ENCODE results near the gene DLGAP1. TPM values are rescaled to one million over a fixed set of nuclear protein-coding genes. Genes with fewer than 3 reads are reported as not detected.

The DLGAP1 gene
- total and polyA plus RNA-seq, 2 of the 8 experiments (the other 6 are each of a cell fraction or from before 2014, with no cell fraction given): 11.8 to 16.9 TPM

DNA sequence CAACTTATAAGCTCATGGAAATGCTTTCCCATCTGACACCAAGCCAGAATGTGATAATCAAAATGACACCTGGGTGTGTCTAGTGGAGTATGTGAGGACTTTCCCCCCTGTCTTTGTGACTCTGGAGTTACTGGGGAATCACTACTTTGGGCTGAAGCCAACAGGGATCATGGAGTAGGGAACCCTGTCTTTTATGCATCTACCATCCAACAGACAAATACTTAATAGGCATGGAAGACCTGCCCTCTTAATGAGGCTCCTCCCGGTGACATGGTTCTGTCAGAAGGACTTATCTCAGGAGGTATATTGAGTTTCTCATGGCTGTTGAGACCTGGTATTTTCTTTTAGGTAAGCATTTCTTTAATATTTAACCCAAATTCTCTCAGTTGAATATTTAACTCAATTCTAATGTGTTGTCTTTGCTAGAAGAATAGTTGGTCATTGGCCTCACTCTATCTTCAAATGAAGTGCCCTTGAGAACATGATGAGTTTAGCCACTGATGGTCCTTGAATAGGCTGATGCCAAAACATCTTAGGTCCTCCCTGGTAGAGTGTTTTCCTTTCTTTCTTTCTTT, 963.0 kb downstream of the DLGAP1 start:
- Histone ChIP-seq H3K4me1 (replicated peaks in 1 of 4; ENCODE audit: control insufficient read depth in 3 of 4, insufficient read depth in 4 of 4, low read length in 3 of 4) (peaks cover 0 to 6% (median 4%) of the 10 kb centered on the region in 4 experiments; a peak in 4 of 7 replicates), H2BK120ac (replicated peaks; ENCODE audit: low read depth, low read length) (no peak overlapping the region), H2BK5ac (ENCODE audit: low read depth, low read length) (no peak overlapping the region), H3K18ac (ENCODE audit: extremely low read depth, low read length) (no peak overlapping the region), H3K4me3 (ENCODE audit: extremely low read depth in 1 of 4, insufficient read depth in 2 of 4, low read depth in 3 of 4, low read length in 4 of 4) (no peak overlapping the region), H2BK15ac (ENCODE audit: low read length) (no peak overlapping the region), H3K14ac (ENCODE audit: insufficient read length) (no peak overlapping the region), H3K4me2 (ENCODE audit: insufficient read depth in 1 of 2, low read depth in 2 of 2, low read length in 2 of 2) (no peak overlapping the region), H4K20me1 (replicated peaks in 1 of 2; ENCODE audit: control insufficient read depth in 1 of 2, insufficient read depth in 2 of 2, low read length in 2 of 2) (no peaks in the 10 kb centered on the region), H3K36me3 (ENCODE audit: control insufficient read depth in 2 of 4, insufficient read depth in 4 of 4, low read length in 3 of 4) (no peaks in the 10 kb centered on the region), H2BK20ac (ENCODE audit: low read length) (no peak overlapping the region), H3K79me2 (ENCODE audit: control insufficient read depth in 1 of 2, insufficient read depth in 2 of 2, low read length in 2 of 2) (no peaks in the 10 kb centered on the region), H2BK12ac (ENCODE audit: low read depth, low read length) (no peak overlapping the region), H3K4ac (replicated peaks; ENCODE audit: insufficient read length, low read depth, low read length) (no peak overlapping the region), H4K91ac (replicated peaks; ENCODE audit: insufficient read length, low read length) (no peak overlapping the region), H4K8ac (ENCODE audit: extremely low read depth, insufficient read depth, low read length) (no peak overlapping the region), H3K27ac (ENCODE audit: low read depth, low read length) (no peak overlapping the region), H4K5ac (ENCODE audit: insufficient read length, low read depth, low read length) (no peak overlapping the region), H3K9me3 (ENCODE audit: insufficient read depth in 2 of 2, low read depth in 1 of 2, low read length in 1 of 2) (no peaks in the 10 kb centered on the region), H3K56ac (replicated peaks; ENCODE audit: insufficient read length, low read depth, low read length) (no peak overlapping the region), H3K27me3 (replicated peaks in 1 of 4; ENCODE audit: control insufficient read depth in 3 of 4, extremely low read depth in 1 of 4, insufficient read depth in 3 of 4, low read length in 3 of 4) (no peaks in the 10 kb centered on the region; a peak in 1 of 7 replicates), H3K23me2 (ENCODE audit: low read depth, low read length) (no peaks in the 10 kb centered on the region), H3K9ac (replicated peaks in 1 of 4; ENCODE audit: extremely low read depth in 1 of 4, low read depth in 3 of 4, low read length in 3 of 4) (no peak overlapping the region), H3K79me1 (ENCODE audit: low read depth, low read length) (no peaks in the 10 kb centered on the region), H2AFZ (ENCODE audit: low read length) (no peak overlapping the region), H3K23ac (ENCODE audit: insufficient read length) (no peak overlapping the region), H2AK5ac (ENCODE audit: low read depth, low read length) (no peak overlapping the region)
- no peak for TF ChIP-seq FOSL1 (IDR thresholded peaks at IDR 0.05; ENCODE audit: insufficient read depth, low read depth, low read length)
- TF ChIP-seq POLR2AphosphoS5 (IDR thresholded peaks at IDR 0.05; ENCODE audit: low read depth, low read length): no peak
- TF ChIP-seq RBBP5 (IDR thresholded peaks at IDR 0.05; ENCODE audit: borderline replicate concordance, low read depth, low read length): no peak
- no peak for TF ChIP-seq KDM1A (IDR thresholded peaks at IDR 0.05; ENCODE audit: borderline replicate concordance, low read length)
- TF ChIP-seq SRF (IDR thresholded peaks at IDR 0.05; ENCODE audit: low read depth, low read length): no peak
- no peak for TF ChIP-seq SIRT6 (IDR thresholded peaks at IDR 0.05; ENCODE audit: low read length)
- TF ChIP-seq KDM4A (IDR thresholded peaks at IDR 0.05; ENCODE audit: low read depth, low read length, severe bottlenecking): no peak
- FAIRE-seq: no peak
- ChIA-PET POLR2A (ENCODE audit: partially characterized antibody) (interaction anchor here (0.6 to 1.3 kb wide), 2 partner anchors 18 to 126 kb away, joined by 3 to 5 read pairs; no protein-coding TSS in a partner anchor), CTCF (ENCODE audit: partially characterized antibody) (interaction anchor here (1.3 to 3.5 kb wide), 5 partner anchors 10 to 175 kb away, joined by 4 to 12 read pairs (median 6); no protein-coding TSS in a partner anchor)
- WGBS, 2 experiments (ENCODE audit: extremely low coverage in 1 of 2, insufficient coverage in 1 of 2, insufficient read length in 1 of 2, insufficient replicate concordance in 2 of 2, low coverage in 1 of 2, low lambda C conversion rate in 2 of 2, missing lambda C conversion rate in 1 of 2): 64% methylated on average over 1 of the region's 1 CpG; no CpG with 5 or more reads in 1 of the 2 experiments
- DNase-seq (ENCODE audit: low read depth in 1 of 2, low spot score in 2 of 2): no peak
